ENCODE measurements around the gene MLLT1. TPM values are rescaled to one million over a fixed set of nuclear protein-coding genes. Genes with fewer than 3 reads are reported as not detected.
A peak's percentile ranks its signal among the peaks of the same experiment; 100 is the strongest.

Gene MLLT1
- total and polyA plus RNA-seq, 10 of the 15 experiments (the other 5 are each of a cell fraction or from before 2014, with no cell fraction given) = 0.16 to 61.1 (median 8.5) TPM

GRCh38 chr19:6248341-6248740 is 31.4 kb downstream of the MLLT1 start:
- Histone ChIP-seq H3K79me2 (ENCODE audit: control insufficient read depth, insufficient read depth, low read length) (peaks cover 50% of the 10 kb centered on the region), H3K27ac (ENCODE audit: control insufficient read depth, insufficient read depth) (peak overlapping the region; percentile 6; the same call in 1 of the 2 replicates), H3K4me3 (0 out of 2 replicates have a peak overlapping the region, but pooled peaks have one; percentile 2), H3K36me3 (ENCODE audit: control insufficient read depth in 2 of 2, insufficient read depth in 2 of 2, low read length in 1 of 2) (peaks cover 8% of the 10 kb centered on the region in 2 experiments), H3K4me1 (ENCODE audit: control insufficient read depth, insufficient read depth, low read length) (peaks cover 28% of the 10 kb centered on the region), H3K9ac (ENCODE audit: control insufficient read depth, insufficient read depth, low read length) (no peak overlapping the region), H3K9me3 (replicated peaks; ENCODE audit: control insufficient read depth, insufficient read depth, low read length) (peaks cover 12% of the 10 kb centered on the region; the same call in 2 of the 3 replicates), H2AFZ (ENCODE audit: control insufficient read depth, low read depth, low read length) (no peak overlapping the region; the same call in 1 of the 2 replicates), H3K27me3 (replicated peaks in 1 of 2; ENCODE audit: control insufficient read depth in 2 of 2, insufficient read depth in 2 of 2, low read length in 1 of 2) (no peaks in the 10 kb centered on the region), H4K20me1 (ENCODE audit: control insufficient read depth, insufficient read depth) (no peaks in the 10 kb centered on the region), H3K4me2 (ENCODE audit: control insufficient read depth, insufficient read depth) (peak overlapping the region; percentile 45)
- ChIA-PET RAD21 (ENCODE audit: unreplicated experiment) (no interaction called here), POLR2A (interaction anchor here (0.6 kb wide), 1 partner anchor 656 kb away, joined by 3 read pairs; no protein-coding TSS in a partner anchor), CTCF (no interaction called here), SMC1A (ENCODE audit: uncharacterized antibody, unreplicated experiment) (interaction anchor here (0.6 kb wide), 2 partner anchors 37 to 46 kb away, joined by 3 to 4 read pairs; no protein-coding TSS in a partner anchor)
- TF ChIP-seq SMAD5 (IDR thresholded peaks at IDR 0.05; ENCODE audit: low read depth) (no peak), SPI1 (IDR thresholded peaks at IDR 0.05; ENCODE audit: borderline replicate concordance, insufficient read depth, low read depth, low read length) (0 out of 2 replicates have a peak, but pooled peaks have one; percentile 51), KDM1A (IDR thresholded peaks at IDR 0.05; ENCODE audit: borderline replicate concordance) (no peak), MEF2B (IDR thresholded peaks at IDR 0.05; ENCODE audit: partially characterized antibody, poor library complexity, severe bottlenecking) (no peak)
- DNase-seq (ENCODE audit: low read depth, low spot score) (no peak), FAIRE-seq (no peak), ATAC-seq (no peak)
- in situ Hi-C loops (cut with MboI) (no loop called here), intact Hi-C loops (cut with micrococcal nuclease; ENCODE audit: unreplicated experiment) (no loop called here)
- 33% methylated on average over 3 of the region's 3 CpGs for WGBS (ENCODE audit: insufficient coverage, insufficient replicate concordance, low lambda C conversion rate, missing lambda C conversion rate)
- no TSS peak for BruUV-seq (replicated peaks)

GRCh38 chr19:6247007-6247288 is 32.8 kb downstream of the MLLT1 start:
- CTCF ChIA-PET = interaction anchor here (0.6 kb wide), 1 partner anchor 658 kb away, joined by 3 read pairs; no protein-coding TSS in a partner anchor
- Histone ChIP-seq H3K9ac (ENCODE audit: control insufficient read depth, insufficient read depth, low read length) (no peak overlapping the region), H3K9me3 (replicated peaks; ENCODE audit: control insufficient read depth, insufficient read depth, low read length) (peaks cover 12% of the 10 kb centered on the region; the same call in 2 of the 3 replicates), H3K79me2 (ENCODE audit: control insufficient read depth, insufficient read depth, low read length) (peaks cover 59% of the 10 kb centered on the region), H3K27me3 (replicated peaks in 1 of 2; ENCODE audit: control insufficient read depth in 2 of 2, insufficient read depth in 2 of 2, low read length in 1 of 2) (no peaks in the 10 kb centered on the region), H3K4me2 (ENCODE audit: control insufficient read depth, insufficient read depth) (no peak overlapping the region), H3K4me1 (ENCODE audit: control insufficient read depth, insufficient read depth, low read length) (peaks cover 29% of the 10 kb centered on the region), H4K20me1 (ENCODE audit: control insufficient read depth, insufficient read depth) (no peaks in the 10 kb centered on the region), H3K27ac (ENCODE audit: control insufficient read depth, insufficient read depth) (no peak overlapping the region), H3K4me3 (no peak overlapping the region), H2AFZ (ENCODE audit: control insufficient read depth, low read depth, low read length) (no peak overlapping the region), H3K36me3 (ENCODE audit: control insufficient read depth in 2 of 2, insufficient read depth in 2 of 2, low read length in 1 of 2) (peaks cover 7 to 8% of the 10 kb centered on the region in 2 experiments)
- FAIRE-seq = no peak
- POLR2A ChIA-PET = interaction anchor here (0.6 kb wide), 1 partner anchor 15 kb away, joined by 3 read pairs; no protein-coding TSS in a partner anchor
- SMC1A ChIA-PET (ENCODE audit: uncharacterized antibody, unreplicated experiment) = no interaction called here
- in situ Hi-C loops (cut with MboI) = no loop called here
- no peak for TF ChIP-seq STAT1 (conservative IDR thresholded peaks at IDR 0.05)
- TF ChIP-seq POLR2AphosphoS2 (IDR thresholded peaks at IDR 0.05; ENCODE audit: low read depth, low read length) = no peak
- no peak for TF ChIP-seq POU2F2 (IDR thresholded peaks at IDR 0.05; ENCODE audit: borderline replicate concordance, low read depth, low read length)
- no peak for TF ChIP-seq ZNF207 (IDR thresholded peaks at IDR 0.05; ENCODE audit: borderline replicate concordance)
- no peak for TF ChIP-seq EP300 (IDR thresholded peaks at IDR 0.05; ENCODE audit: borderline replicate concordance in 1 of 2, control insufficient read depth in 1 of 2, low read depth in 2 of 2, low read length in 2 of 2)
- TF ChIP-seq MLLT1 (IDR thresholded peaks at IDR 0.05) = no peak
- no peak for TF ChIP-seq KLF5 (IDR thresholded peaks at IDR 0.05; ENCODE audit: partially characterized antibody)
- BruUV-seq (replicated peaks) = no TSS peak
- RAD21 ChIA-PET (ENCODE audit: unreplicated experiment) = no interaction called here
- intact Hi-C loops (cut with micrococcal nuclease; ENCODE audit: unreplicated experiment) = no loop called here
- DNase-seq (ENCODE audit: low read depth, low spot score) = no peak
- WGBS (ENCODE audit: insufficient coverage, insufficient replicate concordance, low lambda C conversion rate, missing lambda C conversion rate) = 100% methylated on average over 7 of the region's 7 CpGs
- ATAC-seq = no peak
